H1 (cell line): ENCODE results near the gene GAPDHS. TPM values are rescaled to one million over a fixed set of nuclear protein-coding genes. Genes with fewer than 3 reads are reported as not detected.

Experiments used
- CTCF ChIA-PET: fragments of 300-600 bp; sonication (Branson Sonifier 250); formaldehyde crosslinking; loops from one replicate; lab custom pipeline; 2021; ENCODE audit not compliant: partially characterized antibody; lab: Charles Lee
- POLR2A ChIA-PET: fragments of 300-600 bp; sonication (Branson Sonifier 250); formaldehyde crosslinking; loops from one replicate; lab custom pipeline; 2021; ENCODE audit warnings: inconsistent platforms; ENCODE audit not compliant: partially characterized antibody; lab: Charles Lee
- DNase-seq, 2 experiments: peaks; one replicate each; pipeline versions ENCODE4 v3.0.0 to v3.0.0-alpha.2; 2010 to 2022; ENCODE audit warnings: low spot score in 2 of 2, low read depth in 1 of 2, mixed read lengths in 1 of 2
- FAIRE-seq: peaks from 2 replicates; lab custom pipeline; 2011; peaks lifted over from hg19 to GRCh38; lab: Jason Lieb, UNC
- H2AFZ ChIP-seq: 2 replicates; pipeline ENCODE4 v1.8.1; 2012; ENCODE audit warnings: low read length, inconsistent platforms
- H2AK5ac ChIP-seq: 2 replicates; pipeline ENCODE4 v1.6.1; 2013; ENCODE audit warnings: low read depth, low read length
- H2BK120ac ChIP-seq: replicated peaks from 2 replicates; pipeline ENCODE3; 2013; ENCODE audit warnings: low read depth, low read length, inconsistent platforms
- H2BK12ac ChIP-seq: 2 replicates; pipeline ENCODE4 v1.6.1; 2013; ENCODE audit warnings: low read depth, low read length
- H2BK15ac ChIP-seq: 2 replicates; pipeline ENCODE4 v1.6.1; 2013; ENCODE audit warnings: low read length
- H2BK20ac ChIP-seq: 2 replicates; pipeline ENCODE4 v1.6.1; 2013; ENCODE audit warnings: low read length
- H2BK5ac ChIP-seq: 2 replicates; pipeline ENCODE4 v1.6.1; 2013; ENCODE audit warnings: low read depth, low read length
- H3K14ac ChIP-seq: 2 replicates; pipeline ENCODE4 v1.6.1; 2013; ENCODE audit warnings: inconsistent platforms; ENCODE audit not compliant: insufficient read length
- H3K18ac ChIP-seq: 2 replicates; pipeline ENCODE4 v1.6.1; 2013; ENCODE audit warnings: low read length; ENCODE audit errors: extremely low read depth
- H3K23ac ChIP-seq: 2 replicates; pipeline ENCODE4 v1.6.1; 2013; ENCODE audit warnings: inconsistent platforms; ENCODE audit not compliant: insufficient read length
- H3K23me2 ChIP-seq: 2 replicates; pipeline ENCODE4 v1.6.1; 2013; ENCODE audit warnings: low read depth, low read length
- H3K27ac ChIP-seq: 2 replicates; pipeline ENCODE4 v1.6.1; 2011; ENCODE audit warnings: low read depth, low read length, inconsistent platforms
- H3K27me3 ChIP-seq, 4 experiments: replicated peaks in 1 of 4; 1 replicate in 1 of 4; 2 replicates in 3 of 4; pipeline versions ENCODE4 v1.6.1 to v1.8.1; 2011 to 2013; ENCODE audit warnings: low read length in 3 of 4, mild to moderate bottlenecking in 3 of 4, inconsistent platforms in 2 of 4, mixed read lengths in 2 of 4, moderate library complexity in 1 of 4; ENCODE audit not compliant: control insufficient read depth in 3 of 4, insufficient read depth in 3 of 4; ENCODE audit errors: extremely low read depth in 1 of 4
- H3K36me3 ChIP-seq, 4 experiments: 2 replicates each; pipeline versions ENCODE4 v1.6.1 to v1.8.1; 2011 to 2013; ENCODE audit warnings: mild to moderate bottlenecking in 4 of 4, low read length in 3 of 4, moderate library complexity in 2 of 4, control low read depth in 1 of 4, inconsistent platforms in 1 of 4; ENCODE audit not compliant: insufficient read depth in 4 of 4, control insufficient read depth in 2 of 4
- H3K4ac ChIP-seq: replicated peaks from 2 replicates; pipeline ENCODE3; 2013; ENCODE audit warnings: low read length, low read depth, mixed read lengths, inconsistent platforms; ENCODE audit not compliant: insufficient read length
- H3K4me1 ChIP-seq, 4 experiments: replicated peaks in 1 of 4; 1 replicate in 1 of 4; 2 replicates in 3 of 4; pipeline versions ENCODE4 v1.6.1 to v1.8.1; 2011 to 2013; ENCODE audit warnings: low read length in 3 of 4, inconsistent platforms in 2 of 4, mixed read lengths in 1 of 4; ENCODE audit not compliant: insufficient read depth in 4 of 4, control insufficient read depth in 3 of 4
- H3K4me2 ChIP-seq, 2 experiments: 2 replicates each; pipeline versions ENCODE4 v1.6.1 to v1.8.1; 2011 to 2013; ENCODE audit warnings: low read depth in 2 of 2, low read length in 2 of 2, control low read depth in 1 of 2, inconsistent platforms in 1 of 2, mild to moderate bottlenecking in 1 of 2; ENCODE audit not compliant: insufficient read depth in 1 of 2
- H3K4me3 ChIP-seq, 4 experiments: fragments of 200-600, 300-600 bp in 1 of 4; sonication (generic), shearing (Covaris generic), sonication (Bioruptor Twin) in 1 of 4; 2 replicates each; pipeline versions ENCODE4 v1.5.1 to v1.8.1; 2011 to 2016; ENCODE audit warnings: low read length in 4 of 4, low read depth in 3 of 4, control low read depth in 2 of 4, inconsistent platforms in 2 of 4, mild to moderate bottlenecking in 2 of 4, mixed read lengths in 1 of 4, moderate library complexity in 1 of 4; ENCODE audit not compliant: insufficient read depth in 2 of 4; ENCODE audit errors: extremely low read depth in 1 of 4
- H3K56ac ChIP-seq: replicated peaks from 2 replicates; pipeline ENCODE3; 2013; ENCODE audit warnings: low read depth, mild to moderate bottlenecking, mixed read lengths, low read length, inconsistent platforms; ENCODE audit not compliant: insufficient read length
- H3K79me1 ChIP-seq: 2 replicates; pipeline ENCODE4 v1.6.1; 2013; ENCODE audit warnings: low read depth, low read length, control low read depth
- H3K79me2 ChIP-seq, 2 experiments: 2 replicates each; pipeline versions ENCODE4 v1.6.1 to v1.8.1; 2012 to 2013; ENCODE audit warnings: low read length in 2 of 2, mild to moderate bottlenecking in 2 of 2, inconsistent platforms in 1 of 2; ENCODE audit not compliant: insufficient read depth in 2 of 2, control insufficient read depth in 1 of 2
- H3K9ac ChIP-seq, 4 experiments: replicated peaks in 1 of 4; 1 replicate in 1 of 4; 2 replicates in 3 of 4; pipeline versions ENCODE4 v1.6.1 to v1.8.1; 2011 to 2013; ENCODE audit warnings: low read depth in 3 of 4, low read length in 3 of 4, control low read depth in 2 of 4, mild to moderate bottlenecking in 2 of 4, moderate library complexity in 2 of 4, inconsistent platforms in 1 of 4; ENCODE audit errors: extremely low read depth in 1 of 4
- H3K9me3 ChIP-seq, 2 experiments: 2 replicates each; pipeline versions ENCODE4 v1.6.1 to v1.8.1; 2012 to 2013; ENCODE audit warnings: mild to moderate bottlenecking in 2 of 2, moderate library complexity in 2 of 2, control low read depth in 1 of 2, inconsistent platforms in 1 of 2, low read depth in 1 of 2, low read length in 1 of 2, mixed read lengths in 1 of 2; ENCODE audit not compliant: insufficient read depth in 2 of 2
- H4K20me1 ChIP-seq, 2 experiments: replicated peaks in 1 of 2; 2 replicates each; pipeline versions ENCODE3 to v1.8.1; 2011 to 2013; ENCODE audit warnings: inconsistent platforms in 2 of 2, low read length in 2 of 2, mild to moderate bottlenecking in 1 of 2; ENCODE audit not compliant: insufficient read depth in 2 of 2, control insufficient read depth in 1 of 2
- H4K5ac ChIP-seq: 2 replicates; pipeline ENCODE4 v1.6.1; 2013; ENCODE audit warnings: low read length, low read depth, mixed read lengths, inconsistent platforms; ENCODE audit not compliant: insufficient read length
- H4K8ac ChIP-seq: 2 replicates; pipeline ENCODE4 v1.8.0; 2013; ENCODE audit warnings: mild to moderate bottlenecking, moderate library complexity, low read length, inconsistent platforms; ENCODE audit not compliant: insufficient read depth; ENCODE audit errors: extremely low read depth
- H4K91ac ChIP-seq: replicated peaks from 2 replicates; pipeline ENCODE3; 2013; ENCODE audit warnings: low read length, mixed read lengths, inconsistent platforms; ENCODE audit not compliant: insufficient read length
- ASH2L ChIP-seq: fragments of 200-600, 300-600 bp; sonication (generic); IDR thresholded peaks from one replicate; pipeline ENCODE4 v1.7.1; 2017; ENCODE audit warnings: low read length
- BRCA1 ChIP-seq: IDR thresholded peaks from 2 replicates; pipeline ENCODE4 v1.6.1; 2012; ENCODE audit warnings: low read depth, low read length, improper control_type of control experiment
- CTCF ChIP-seq, 3 experiments: IDR thresholded peaks; 1 replicate in 2 of 3; 2 replicates in 1 of 3; pipeline versions ENCODE4 v1.5.1 to v1.6.1; 2011; ENCODE audit warnings: low read length in 3 of 3, mild to moderate bottlenecking in 3 of 3, inconsistent platforms in 2 of 3, low read depth in 1 of 3, moderate library complexity in 1 of 3; ENCODE audit not compliant: insufficient read depth in 1 of 3; ENCODE audit errors: control extremely low read depth in 1 of 3
- EGR1 ChIP-seq: IDR thresholded peaks from 2 replicates; pipeline ENCODE4 v1.6.1; 2011; ENCODE audit warnings: low read depth, low read length, borderline replicate concordance
- JUN ChIP-seq: IDR thresholded peaks from 2 replicates; pipeline ENCODE4 v1.6.1; 2011; ENCODE audit warnings: low read depth, mild to moderate bottlenecking, improper control_type of control experiment, low read length
- MAFK ChIP-seq: IDR thresholded peaks from 2 replicates; pipeline ENCODE4 v1.6.1; 2012; ENCODE audit warnings: low read depth, mild to moderate bottlenecking, improper control_type of control experiment, low read length
- RBBP5 ChIP-seq: IDR thresholded peaks from 2 replicates; pipeline ENCODE4 v1.7.1; 2012; ENCODE audit warnings: low read depth, mild to moderate bottlenecking, inconsistent platforms, low read length, moderate library complexity, borderline replicate concordance
- WGBS, 2 experiments: shearing (Covaris generic) in 1 of 2; methylation state at CpG; one replicate each; pipeline versions ENCODE4 v1.1.6 to v1.1.7; 2013 to 2015; ENCODE audit warnings: low lambda C conversion rate in 2 of 2, mixed read lengths in 2 of 2, inconsistent platforms in 1 of 2, low coverage in 1 of 2, missing lambda C conversion rate in 1 of 2; ENCODE audit not compliant: insufficient replicate concordance in 2 of 2, insufficient coverage in 1 of 2, insufficient read length in 1 of 2; ENCODE audit errors: extremely low coverage in 1 of 2, missing lambda C conversion rate in 1 of 2; 5-methylcytosine and 5-hydroxymethylcytosine counted together
- polyA plus RNA-seq, 7 experiments: library from polyadenylated mRNA; depleted of rRNA in 3 of 7; stranded (reverse) in 5 of 7; unstranded in 2 of 7; fragments of >200 nt in 5 of 7; fragments of 200-250 nt in 2 of 7; gene quantifications; 1 replicate in 5 of 7; 2 replicates in 1 of 7; 4 replicates in 1 of 7; pipeline versions ENCODE4 v1.2.1 to v1.2.3, GENCODE V29; 2011 to 2013; ENCODE audit warnings: missing spikeins in 2 of 7, mixed read lengths in 2 of 7
- total RNA-seq: library from RNA; stranded (reverse); fragmentation: NEBNext Ultra II Directional; extraction: Animal tissue kit (Norgen Biotek cat#: 25700); gene quantifications from 2 replicates; pipeline ENCODE4 v1.2.1, GENCODE V29; 2021

Gene GAPDHS
- total and polyA plus RNA-seq, 2 of the 8 experiments (the other 6 are each of a cell fraction or from before 2014, with no cell fraction given) = 0.26 TPM; not detected in 1

DNA sequence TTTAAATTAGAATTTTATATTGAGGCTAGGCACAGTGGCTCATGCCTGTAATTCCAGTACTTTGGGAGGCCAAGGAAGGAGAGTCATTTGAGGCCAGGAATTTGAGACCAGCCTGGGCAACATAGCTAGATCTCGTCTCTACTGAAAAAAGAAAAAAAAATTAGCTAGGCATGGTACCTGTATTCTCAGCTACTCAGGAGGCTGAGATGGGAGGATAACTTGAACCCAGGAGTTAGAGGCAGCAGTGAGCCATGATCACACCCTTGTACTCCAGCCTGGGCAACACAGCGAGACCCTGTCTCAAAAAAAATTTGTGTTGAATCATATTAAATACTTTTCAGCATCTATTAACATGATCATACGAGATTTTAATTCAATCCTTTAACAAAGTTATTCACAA lies 57.6 kb downstream of the GAPDHS start:
- FAIRE-seq (no peak), DNase-seq (no peak)
- Histone ChIP-seq H3K27ac (no peak overlapping the region), H3K23me2 (no peaks in the 10 kb centered on the region), H2BK15ac (no peak overlapping the region), H3K9me3 (no peaks in the 10 kb centered on the region; a peak in 1 of 4 replicates), H2BK20ac (no peak overlapping the region), H3K79me2 (no peaks in the 10 kb centered on the region), H3K4me2 (no peak overlapping the region), H3K79me1 (no peaks in the 10 kb centered on the region), H3K56ac (no peak overlapping the region), H2BK120ac (no peak overlapping the region), H4K20me1 (no peaks in the 10 kb centered on the region), H2BK5ac (no peak overlapping the region), H3K4ac (no peak overlapping the region), H2AFZ (no peak overlapping the region), H3K18ac (no peak overlapping the region), H3K14ac (no peak overlapping the region), H3K27me3 (no peaks in the 10 kb centered on the region; a peak in 1 of 7 replicates), H3K9ac (no peak overlapping the region), H3K23ac (no peak overlapping the region), H4K8ac (no peak overlapping the region), H3K36me3 (no peaks in the 10 kb centered on the region), H2AK5ac (no peak overlapping the region), H3K4me3 (no peak overlapping the region), H2BK12ac (no peak overlapping the region), H4K5ac (no peak overlapping the region), H3K4me1 (no peaks in the 10 kb centered on the region), H4K91ac (no peak overlapping the region)
- no peak for TF ChIP-seq RBBP5
- TF ChIP-seq ASH2L = no peak
- TF ChIP-seq BRCA1 = no peak
- TF ChIP-seq MAFK = no peak
- no peak for TF ChIP-seq CTCF (IDR thresholded peaks at IDR 0.05; ENCODE audit: control extremely low read depth in 1 of 3, insufficient read depth in 1 of 3, low read depth in 1 of 3, low read length in 3 of 3)
- no peak for TF ChIP-seq EGR1
- TF ChIP-seq JUN = no peak
- ChIA-PET CTCF (interaction anchor here (1.6 to 10.2 kb wide), 8 partner anchors 13 to 66 kb away, joined by 6 to 90 read pairs (median 17); partner anchors contain the start of gene ATP4A), POLR2A (interaction anchor here (1.3 to 1.7 kb wide), 2 partner anchors 39 to 82 kb away, joined by 3 to 4 read pairs; no protein-coding TSS in a partner anchor)
- WGBS, 2 experiments = 98% methylated on average over 3 of the region's 3 CpGs; no CpG with 5 or more reads in 1 of the 2 experiments
